Activated gamma-delta T cell (primary cell): ENCODE results near the gene CEP57.

Source experiments
- DNase-seq: peaks from one replicate; lab custom pipeline; 2025; lab: John Stamatoyannopoulos, UW
- total RNA-seq, 2 donors: gene quantifications; one replicate each; lab custom pipeline; 2026; lab: John Stamatoyannopoulos, UW

CEP57 gene
- 164 reads per million in 2 donors for total RNA-seq

- peak; percentile 58 for DNase-seq
Measured at GRCh38 chr11:95790123-95790932, at the start of gene CEP57. Gene CEP57 (plus strand): TSS chr11:95790498. CDS start chr11:95790699, 201 bp downstream.

DNA sequence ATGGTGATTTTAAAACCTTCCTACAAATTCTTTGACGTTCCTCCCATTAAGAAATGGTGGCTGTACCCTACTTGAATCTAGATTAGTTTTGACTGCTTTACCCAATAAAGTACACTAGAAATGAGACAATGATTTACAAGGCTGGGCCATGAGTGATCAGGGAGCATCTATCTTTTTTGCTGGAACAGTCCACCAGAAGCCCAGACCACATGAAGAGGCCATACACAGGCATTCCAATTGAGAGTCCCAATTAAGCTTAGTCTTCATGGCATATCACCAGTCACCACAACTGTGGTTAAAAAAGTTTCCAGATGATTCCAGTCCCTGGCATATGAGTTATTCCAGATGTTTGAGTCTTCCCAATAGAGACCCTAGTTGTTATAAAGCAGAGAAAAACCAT, 40.2 kb upstream of the CEP57 start:
- no peak for DNase-seq

GRCh38 chr11:95751515-95751914, 38.8 kb upstream of the CEP57 start:
- no peak for DNase-seq

- DNase-seq: no peak
Measured at GRCh38 chr11:95760941-95761340, 29.4 kb upstream of the CEP57 start.

GRCh38 chr11:95762534-95762933, 27.8 kb upstream of the CEP57 start:
- no peak for DNase-seq

GRCh38 chr11:95764267-95764898, 25.9 kb upstream of the CEP57 start:
- no peak for DNase-seq

GRCh38 chr11:95766701-95767100, 23.6 kb upstream of the CEP57 start:
- DNase-seq: no peak

DNA sequence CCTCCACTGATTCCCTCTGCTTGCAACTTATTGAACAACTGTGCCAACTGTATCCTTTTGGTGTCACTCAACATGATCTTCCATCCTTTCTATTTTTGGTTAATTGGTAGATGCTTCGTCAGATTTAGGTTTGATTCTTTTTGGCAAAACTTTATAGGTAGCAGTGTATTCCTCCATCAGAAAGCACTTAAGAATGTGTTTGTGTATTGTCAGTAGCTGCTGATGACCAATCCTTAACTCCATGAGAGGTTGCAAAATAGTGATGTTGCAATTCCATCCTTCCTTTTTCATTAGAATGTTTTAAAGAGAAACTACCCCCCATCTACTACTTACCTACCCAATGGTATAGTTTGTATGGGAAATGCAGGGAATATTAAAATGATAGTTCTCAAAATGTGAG, 22.8 kb upstream of the CEP57 start:
- no peak for DNase-seq

- DNase-seq: no peak
Measured at GRCh38 chr11:95768521-95768920, 21.8 kb upstream of the CEP57 start.

DNA sequence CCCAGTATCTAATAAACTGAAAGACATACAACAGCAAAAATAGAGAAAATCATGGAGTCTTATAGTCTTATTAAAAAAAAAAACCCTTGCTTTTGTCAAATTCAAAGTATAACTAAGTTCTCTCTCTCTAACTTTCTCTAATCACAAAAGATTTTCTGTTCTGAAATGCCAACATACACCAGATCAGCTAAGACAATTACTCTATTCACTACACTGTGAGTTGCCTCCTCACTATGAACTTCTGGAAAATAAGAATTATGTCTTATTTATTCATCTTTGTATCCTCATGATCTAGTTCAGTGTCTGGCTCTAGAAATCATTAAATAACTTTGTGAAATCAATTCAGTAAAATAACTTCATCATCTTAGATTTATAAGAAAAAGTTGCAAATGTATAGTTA, 13.4 kb upstream of the CEP57 start:
- no peak for DNase-seq

DNA sequence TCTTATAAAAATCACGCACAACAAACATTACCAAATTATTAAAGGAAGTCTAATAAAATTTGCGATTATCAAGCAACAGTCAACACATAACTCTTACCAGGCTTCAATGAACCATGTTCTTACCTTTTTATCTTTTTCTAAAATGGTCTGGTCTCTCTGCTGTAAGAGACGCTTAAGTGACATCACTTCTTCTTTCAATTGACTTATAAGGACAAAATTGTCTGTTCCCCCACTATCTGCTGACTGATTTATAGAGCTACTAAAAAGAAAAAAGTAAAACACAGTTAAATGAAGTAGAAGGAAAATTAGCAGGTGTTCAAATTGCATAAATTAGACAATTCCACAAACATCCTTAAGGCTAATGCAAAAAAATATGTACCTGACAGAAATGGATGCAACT, 11.6 kb upstream of the CEP57 start:
- no peak for DNase-seq

- no peak for DNase-seq
Measured at GRCh38 chr11:95780544-95780943, 9.8 kb upstream of the CEP57 start.

- DNase-seq: no peak
Measured at GRCh38 chr11:95788921-95789505, 1.3 kb upstream of the CEP57 start.

DNA sequence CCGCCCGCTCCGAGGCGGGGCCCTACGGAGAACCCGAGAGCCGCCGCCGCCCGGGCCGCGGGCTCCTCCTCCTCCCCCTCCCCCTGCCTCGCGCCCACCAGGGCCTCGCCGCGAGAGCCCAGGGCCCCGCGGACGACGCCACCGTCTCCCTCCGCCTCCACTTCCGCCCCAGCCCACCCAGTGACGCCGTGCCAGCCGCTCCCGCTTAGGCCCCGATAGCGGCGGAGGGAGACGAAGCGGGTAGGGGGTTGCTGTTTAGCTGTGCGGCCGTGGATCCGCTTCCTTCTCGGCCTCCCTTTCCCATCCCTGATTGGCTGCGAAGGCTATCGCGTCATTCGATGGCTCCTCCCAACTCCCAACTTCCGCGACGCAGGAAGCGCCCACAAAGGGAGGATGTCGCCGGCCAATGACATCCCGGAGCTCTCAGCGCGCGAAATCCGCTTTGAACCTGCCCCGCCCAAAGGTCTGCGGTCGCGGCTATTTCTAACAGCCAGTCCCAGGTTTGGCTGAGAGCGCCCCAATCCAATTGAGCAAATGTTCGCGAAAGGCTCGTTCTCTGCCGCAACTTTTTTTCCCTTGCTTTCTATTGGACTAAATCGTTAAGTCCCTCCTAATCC, 684 bp upstream of the CEP57 start, which contains the start of gene FAM76B:
TSS of gene FAM76B (minus strand) at position 277 of the 617 bp plus-strand sequence. CDS start 304 bp downstream, outside the sequence.
- peak; percentile 92 for DNase-seq

- no peak for DNase-seq
Measured at GRCh38 chr11:95790933-95791708, 823 bp downstream of the CEP57 start.

DNA sequence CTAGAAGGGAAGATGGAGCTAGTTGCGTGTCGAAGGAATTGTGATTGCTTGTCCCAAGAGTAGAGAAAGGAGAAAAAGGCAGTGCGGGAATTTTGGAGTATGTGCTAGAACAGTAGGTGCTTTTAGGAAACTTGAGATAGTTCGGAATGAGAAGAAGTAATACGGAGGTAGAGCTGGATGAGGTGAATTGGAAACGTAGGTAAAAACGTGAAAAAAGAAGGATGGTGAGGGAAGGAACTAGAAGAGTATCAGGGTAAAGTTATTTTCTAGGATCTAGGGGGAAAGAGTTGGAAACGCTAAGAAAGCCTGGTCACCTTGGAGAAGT, 1.4 kb downstream of the CEP57 start:
- no peak for DNase-seq

GRCh38 chr11:95792200-95792599, 1.9 kb downstream of the CEP57 start:
- no peak for DNase-seq

GRCh38 chr11:95792700-95793099, 2.4 kb downstream of the CEP57 start:
- no peak for DNase-seq

- DNase-seq: no peak
Measured at GRCh38 chr11:95793116-95793515, 2.8 kb downstream of the CEP57 start.

DNA sequence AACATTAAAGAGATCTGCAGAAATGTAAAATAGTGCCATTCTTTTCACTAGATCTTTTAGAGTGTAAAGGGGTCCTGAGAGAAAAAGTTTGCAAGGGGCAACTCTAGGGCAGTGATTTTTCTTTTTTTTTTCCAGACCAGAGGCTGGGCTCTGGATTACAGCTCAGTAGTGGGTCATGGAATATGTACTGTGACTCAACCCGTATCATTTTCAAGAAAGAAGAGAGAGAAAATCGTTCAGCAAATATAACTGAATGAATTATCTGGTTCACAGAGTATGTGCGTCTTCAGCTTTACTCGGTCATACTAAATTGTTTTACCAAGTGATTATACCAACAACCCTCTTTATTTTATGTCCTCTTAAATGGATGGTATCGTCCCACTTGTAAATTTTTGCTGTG, 3.8 kb downstream of the CEP57 start:
- DNase-seq: no peak

DNA sequence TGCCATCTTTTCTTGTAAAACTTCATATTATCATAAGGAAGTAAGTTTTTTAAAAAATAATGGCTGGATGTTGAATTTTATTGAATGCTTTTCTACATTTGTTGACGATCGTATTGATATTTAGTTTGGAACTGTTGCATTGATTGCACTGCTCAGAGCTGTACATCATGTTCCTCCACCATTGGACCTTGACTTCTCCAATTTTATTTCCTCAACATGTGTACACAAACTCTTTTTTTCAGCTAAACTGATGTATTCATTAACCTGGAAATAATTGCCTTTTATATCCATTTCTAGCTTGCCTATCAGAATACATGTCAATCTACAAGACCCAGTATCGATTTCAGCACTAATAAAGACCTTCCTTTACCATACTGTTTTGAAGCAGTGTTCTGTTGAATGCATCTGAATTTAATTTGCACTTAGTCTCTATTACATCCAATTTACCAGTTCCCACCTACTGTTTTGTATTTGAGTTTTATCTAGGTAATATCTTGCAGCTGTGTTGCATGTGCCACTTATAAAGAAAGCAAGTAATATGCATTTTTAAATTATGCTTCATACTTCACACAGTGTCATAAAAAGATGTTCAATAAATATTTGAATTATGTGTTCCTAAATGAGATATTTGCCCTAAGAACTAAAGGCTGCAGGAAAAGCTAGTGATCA, 5.5 kb downstream of the CEP57 start:
- no peak for DNase-seq
